ENCODE data around the gene ADGRV1. TPM values are rescaled to one million over a fixed set of nuclear protein-coding genes. Genes with fewer than 3 reads are reported as not detected.
A peak's percentile ranks its signal among the peaks of the same experiment; 100 is the strongest.

Gene ADGRV1
- total RNA-seq, 2 donors from 2014 or later = 0.45 to 0.74 TPM

- no peak overlapping the region for H3K27ac Mint-ChIP-seq
- H3K4me1 Mint-ChIP-seq = no peaks in the 10 kb centered on the region
- peaks cover 8% of the 10 kb centered on the region for H3K27me3 Mint-ChIP-seq
- no peaks in the 10 kb centered on the region for H3K36me3 Mint-ChIP-seq (ENCODE audit: low read depth)
- no peak for ATAC-seq (replicated peaks)
- no peaks in the 10 kb centered on the region for H3K9me3 Mint-ChIP-seq
- H3K4me3 Mint-ChIP-seq = no peak overlapping the region
These were observed 533.1 kb downstream of the ADGRV1 start for GRCh38 chr5:91091471-91092234.

DNA sequence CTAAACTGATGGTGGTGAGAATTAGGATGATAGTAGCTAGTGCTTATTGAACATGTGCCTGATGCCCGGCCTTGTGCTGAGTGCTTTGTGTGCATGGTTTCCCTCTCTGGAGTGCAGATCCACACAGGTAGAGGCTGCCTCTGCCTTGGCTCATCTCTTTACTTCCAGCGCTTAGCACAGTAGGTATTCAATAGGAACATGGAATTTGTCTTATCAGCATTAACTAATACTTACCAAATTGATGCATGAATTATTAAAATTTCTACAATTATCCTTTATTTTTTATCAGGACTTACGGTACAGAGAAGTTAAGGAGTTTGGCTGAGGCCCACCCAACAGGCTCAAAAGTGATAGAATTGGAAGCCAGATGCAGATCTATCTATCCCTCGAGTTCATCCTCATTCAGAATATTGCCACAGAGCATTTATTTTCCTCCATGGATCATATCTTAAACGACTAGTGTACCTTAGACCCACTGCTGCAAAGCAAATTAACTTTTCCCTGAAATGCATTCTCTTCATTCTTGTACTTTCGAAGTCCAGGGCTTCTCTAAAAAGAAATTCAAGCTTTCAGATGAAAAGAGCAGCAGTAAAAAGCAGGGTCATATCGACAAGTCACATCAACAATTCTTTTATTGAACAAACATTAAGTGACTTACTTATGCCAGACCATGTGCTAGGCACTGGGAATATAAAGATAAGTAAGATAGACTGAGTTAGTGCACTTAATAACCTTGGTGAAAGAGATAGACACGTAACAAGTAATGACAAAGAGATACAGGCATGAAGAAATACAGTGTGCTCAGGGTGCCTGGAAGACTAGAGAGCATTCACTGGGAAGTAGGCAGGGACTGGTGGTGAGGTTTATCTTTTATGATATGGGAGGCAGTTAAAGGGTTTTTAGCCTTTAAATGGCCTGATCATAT lies 534.5 kb downstream of the ADGRV1 start:
- H3K27ac Mint-ChIP-seq = no peak overlapping the region
- no peak for ATAC-seq (replicated peaks)
- no peaks in the 10 kb centered on the region for H3K36me3 Mint-ChIP-seq (ENCODE audit: low read depth)
- H3K4me1 Mint-ChIP-seq = no peaks in the 10 kb centered on the region
- H3K4me3 Mint-ChIP-seq = no peak overlapping the region
- H3K27me3 Mint-ChIP-seq = peaks cover 11% of the 10 kb centered on the region
- no peaks in the 10 kb centered on the region for H3K9me3 Mint-ChIP-seq

DNA sequence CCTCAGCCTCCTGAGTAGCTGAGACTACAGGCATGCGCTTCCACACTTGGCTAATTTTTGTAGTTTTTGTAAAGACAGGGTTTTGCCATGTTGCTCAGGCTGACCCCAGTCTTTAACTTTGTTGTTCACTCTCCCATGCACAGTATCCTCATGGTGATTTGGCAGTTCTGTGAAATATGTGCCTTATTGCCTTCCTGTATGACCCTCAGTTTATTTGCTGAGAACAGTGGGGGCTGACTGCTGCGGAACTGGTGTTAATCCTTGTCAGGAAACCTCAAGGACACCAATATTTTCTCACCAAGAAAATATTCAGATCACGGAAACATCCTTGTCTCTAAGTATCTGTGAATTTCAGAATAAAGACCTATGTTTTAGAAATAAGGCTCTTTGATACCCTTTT lies 536.7 kb downstream of the ADGRV1 start:
- Mint-ChIP-seq H3K36me3 (ENCODE audit: low read depth) (no peaks in the 10 kb centered on the region), H3K4me3 (no peak overlapping the region), H3K27me3 (peaks cover 14% of the 10 kb centered on the region), H3K27ac (no peak overlapping the region), H3K4me1 (no peaks in the 10 kb centered on the region), H3K9me3 (no peaks in the 10 kb centered on the region)
- no peak for ATAC-seq (replicated peaks)

- no peak for ATAC-seq (replicated peaks)
- H3K27me3 Mint-ChIP-seq = peaks cover 15% of the 10 kb centered on the region
- no peaks in the 10 kb centered on the region for H3K4me1 Mint-ChIP-seq
- H3K27ac Mint-ChIP-seq = no peak overlapping the region
- H3K4me3 Mint-ChIP-seq = no peak overlapping the region
- H3K36me3 Mint-ChIP-seq (ENCODE audit: low read depth) = no peaks in the 10 kb centered on the region
- H3K9me3 Mint-ChIP-seq = no peaks in the 10 kb centered on the region
These were observed 537.3 kb downstream of the ADGRV1 start for GRCh38 chr5:91095786-91096385.

DNA sequence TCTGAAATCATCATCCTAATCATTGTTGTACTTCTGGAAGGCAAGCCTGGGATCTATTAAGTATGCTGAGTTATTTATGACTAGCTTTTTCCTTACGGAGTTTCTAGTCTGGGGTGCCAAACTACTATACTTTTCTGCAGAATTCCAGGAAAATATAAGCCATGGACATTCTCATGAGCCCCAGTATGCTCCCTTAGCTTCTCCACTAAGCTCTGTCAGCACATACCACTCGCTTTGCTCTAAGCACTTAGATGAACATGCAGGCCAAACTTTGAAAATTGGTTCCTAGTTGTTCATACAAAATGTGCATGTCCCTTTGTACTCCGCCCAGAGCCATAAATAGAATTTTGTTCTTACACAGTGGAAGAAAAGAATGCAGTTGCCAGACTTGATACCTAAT lies 539.9 kb downstream of the ADGRV1 start:
- no peaks in the 10 kb centered on the region for H3K9me3 Mint-ChIP-seq
- H3K4me3 Mint-ChIP-seq = no peak overlapping the region
- no peak overlapping the region for H3K27ac Mint-ChIP-seq
- H3K4me1 Mint-ChIP-seq = no peaks in the 10 kb centered on the region
- no peaks in the 10 kb centered on the region for H3K36me3 Mint-ChIP-seq (ENCODE audit: low read depth)
- ATAC-seq (replicated peaks) = no peak
- peaks cover 10% of the 10 kb centered on the region for H3K27me3 Mint-ChIP-seq

GRCh38 chr5:91101600-91102379 lies 543.2 kb downstream of the ADGRV1 start:
- Mint-ChIP-seq H3K27ac (no peak overlapping the region), H3K4me3 (no peak overlapping the region), H3K27me3 (peaks cover 6% of the 10 kb centered on the region), H3K4me1 (no peaks in the 10 kb centered on the region), H3K9me3 (no peaks in the 10 kb centered on the region), H3K36me3 (ENCODE audit: low read depth) (no peaks in the 10 kb centered on the region)
- peak; percentile 88 for ATAC-seq (replicated peaks)

GRCh38 chr5:91103353-91104061 lies 544.9 kb downstream of the ADGRV1 start:
- no peak overlapping the region for H3K4me3 Mint-ChIP-seq
- H3K27ac Mint-ChIP-seq = no peak overlapping the region
- no peak for ATAC-seq (replicated peaks)
- no peaks in the 10 kb centered on the region for H3K4me1 Mint-ChIP-seq
- peaks cover 8% of the 10 kb centered on the region for H3K27me3 Mint-ChIP-seq
- no peaks in the 10 kb centered on the region for H3K9me3 Mint-ChIP-seq
- no peaks in the 10 kb centered on the region for H3K36me3 Mint-ChIP-seq (ENCODE audit: low read depth)

DNA sequence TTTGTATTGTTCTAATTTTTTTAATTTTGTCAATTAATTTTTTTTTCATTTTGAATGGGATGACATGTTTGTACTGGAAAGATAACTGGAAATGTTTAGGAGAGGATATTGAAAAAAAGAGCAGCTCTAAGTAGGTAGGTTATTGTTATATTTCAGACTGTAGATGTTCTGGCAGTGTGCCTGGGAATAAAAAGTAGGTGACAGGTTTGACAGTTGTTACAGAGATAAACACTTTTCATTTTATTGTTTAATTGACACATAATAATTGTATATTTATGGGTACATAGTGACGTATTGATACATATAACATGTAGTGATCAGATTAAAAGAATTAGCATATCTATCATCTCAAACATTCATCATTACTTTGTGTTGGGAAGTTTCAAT lies 545.5 kb downstream of the ADGRV1 start:
- Mint-ChIP-seq H3K27me3 (peaks cover 8% of the 10 kb centered on the region), H3K4me1 (no peaks in the 10 kb centered on the region), H3K4me3 (no peak overlapping the region), H3K9me3 (no peaks in the 10 kb centered on the region), H3K36me3 (ENCODE audit: low read depth) (no peaks in the 10 kb centered on the region), H3K27ac (no peak overlapping the region)
- ATAC-seq (replicated peaks) = no peak

DNA sequence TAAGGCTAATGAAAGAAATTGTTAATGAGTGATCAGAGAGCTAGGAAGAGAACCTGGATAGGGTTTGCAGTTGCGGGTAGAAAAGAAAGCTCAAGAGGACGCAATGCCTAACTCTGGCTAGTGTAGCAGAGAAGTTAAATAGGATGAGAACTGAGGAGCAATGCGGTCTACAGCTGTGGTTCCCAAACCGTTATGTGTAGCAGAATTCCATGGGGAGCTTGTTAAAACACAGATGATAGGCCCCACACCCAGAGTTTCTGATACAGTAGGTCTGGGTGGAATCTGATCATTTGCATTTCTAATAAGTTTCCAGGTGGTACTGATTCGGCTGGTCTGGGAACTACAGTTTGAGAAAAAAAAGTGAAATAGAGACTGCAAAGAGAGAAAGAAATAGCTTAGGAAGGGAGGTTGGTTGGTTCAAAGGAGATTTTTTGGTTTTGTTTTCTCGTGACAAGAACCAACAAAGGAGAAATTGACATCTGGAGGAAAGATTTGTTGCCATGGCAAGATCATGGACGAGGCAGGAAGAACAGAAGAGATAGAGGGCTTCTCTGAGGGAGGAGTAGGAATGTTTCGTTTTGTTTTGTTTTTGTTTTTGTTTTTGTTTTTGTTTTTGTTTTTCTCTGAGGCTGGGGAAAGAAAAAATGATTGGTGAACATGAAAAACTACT lies 548.4 kb downstream of the ADGRV1 start:
- H3K4me3 Mint-ChIP-seq = no peak overlapping the region

DNA sequence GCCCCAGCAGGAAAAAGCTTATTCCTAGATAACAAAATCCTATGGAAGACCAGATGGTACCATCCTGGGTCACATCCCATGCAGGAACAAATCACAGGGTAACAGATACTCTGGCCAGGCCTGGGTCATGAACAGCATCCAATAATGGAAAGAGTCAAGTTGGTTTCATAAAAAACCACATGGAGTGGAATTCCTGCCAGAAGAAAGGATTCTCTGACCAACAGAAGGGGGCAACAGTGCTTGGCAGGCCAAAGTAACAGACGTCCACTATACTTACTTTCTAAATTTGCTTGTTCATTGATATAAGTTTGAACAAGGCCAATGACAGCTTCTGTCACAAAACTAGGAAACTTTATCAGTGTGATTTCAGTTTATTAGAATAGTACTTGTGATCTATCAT lies 551.0 kb downstream of the ADGRV1 start:
- no peak overlapping the region for H3K4me3 Mint-ChIP-seq
- no peaks in the 10 kb centered on the region for H3K9me3 Mint-ChIP-seq
- ATAC-seq (replicated peaks) = no peak
- no peak overlapping the region for H3K27ac Mint-ChIP-seq
- peaks cover 17% of the 10 kb centered on the region for H3K27me3 Mint-ChIP-seq
- no peaks in the 10 kb centered on the region for H3K4me1 Mint-ChIP-seq
- H3K36me3 Mint-ChIP-seq (ENCODE audit: low read depth) = no peaks in the 10 kb centered on the region

More for the DNA sequence above, 548.4 kb downstream of the ADGRV1 start:
- Mint-ChIP-seq H3K36me3 (ENCODE audit: low read depth) (no peaks in the 10 kb centered on the region), H3K9me3 (no peaks in the 10 kb centered on the region), H3K27me3 (peaks cover 9% of the 10 kb centered on the region), H3K27ac (no peak overlapping the region), H3K4me1 (no peaks in the 10 kb centered on the region)
- ATAC-seq (replicated peaks) = no peak

DNA sequence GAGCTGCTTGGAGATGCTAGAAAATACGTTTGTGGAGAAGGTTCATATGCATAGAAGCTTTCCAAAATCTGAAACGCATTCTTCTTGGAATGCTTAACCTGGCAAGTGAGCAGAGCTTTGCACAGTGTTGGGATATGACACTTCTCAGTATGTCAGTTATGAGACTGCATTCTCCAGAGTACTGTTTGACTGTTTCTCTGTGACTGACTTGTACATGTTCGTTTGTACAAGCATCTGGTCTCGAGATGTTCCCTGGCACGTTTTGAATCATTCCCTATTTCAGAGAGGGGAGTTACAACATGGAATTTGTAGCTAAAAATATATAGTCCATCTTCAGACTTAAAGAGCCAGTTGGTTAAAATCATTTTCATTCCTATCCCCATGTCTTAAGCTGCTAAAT lies 552.1 kb downstream of the ADGRV1 start:
- no peaks in the 10 kb centered on the region for H3K9me3 Mint-ChIP-seq
- H3K27me3 Mint-ChIP-seq = peaks cover 19% of the 10 kb centered on the region
- no peaks in the 10 kb centered on the region for H3K36me3 Mint-ChIP-seq (ENCODE audit: low read depth)
- no peak overlapping the region for H3K4me3 Mint-ChIP-seq
- H3K27ac Mint-ChIP-seq = no peak overlapping the region
- no peak for ATAC-seq (replicated peaks)
- no peaks in the 10 kb centered on the region for H3K4me1 Mint-ChIP-seq

- Mint-ChIP-seq H3K36me3 (ENCODE audit: low read depth) (no peaks in the 10 kb centered on the region), H3K9me3 (no peaks in the 10 kb centered on the region), H3K27ac (no peak overlapping the region), H3K4me1 (no peaks in the 10 kb centered on the region), H3K4me3 (no peak overlapping the region), H3K27me3 (peaks cover 19% of the 10 kb centered on the region)
- no peak for ATAC-seq (replicated peaks)
These were observed 553.1 kb downstream of the ADGRV1 start for GRCh38 chr5:91111473-91112238.

GRCh38 chr5:91114658-91115057 lies 556.1 kb downstream of the ADGRV1 start:
- ATAC-seq (replicated peaks) = no peak
- Mint-ChIP-seq H3K4me1 (no peaks in the 10 kb centered on the region), H3K27ac (no peak overlapping the region), H3K9me3 (no peaks in the 10 kb centered on the region), H3K4me3 (no peak overlapping the region), H3K27me3 (peaks cover 15% of the 10 kb centered on the region), H3K36me3 (ENCODE audit: low read depth) (no peaks in the 10 kb centered on the region)
